ENCODE data around the gene SERPINE2. TPM values are rescaled to one million over a fixed set of nuclear protein-coding genes. Genes with fewer than 3 reads are reported as not detected.
A peak's percentile ranks its signal among the peaks of the same experiment; 100 is the strongest.
"Not testable (repeated sequence)": the region's sequence is repeated elsewhere in the genome, so short reads cannot be mapped to it uniquely, and the experiment has no call there.

The SERPINE2 gene
- total and polyA plus RNA-seq, 3 experiments from 2014 or later: 2.2 to 6.4 (median 5.0) TPM

- no peak overlapping the region for H3K4me3 ChIP-seq (ENCODE audit: low read length)
- Mint-ChIP-seq H3K9me3 (peaks cover 0 to 2% (median 0%) of the 10 kb centered on the region in 5 donors), H3K4me1 (peaks cover 7 to 16% (median 9%) of the 10 kb centered on the region in 3 donors), H3K27ac (no peak overlapping the region), H3K36me3 (no peaks in the 10 kb centered on the region), H3K27me3 (no peaks in the 10 kb centered on the region), H3K4me3 (no peak overlapping the region)
- CTCF ChIA-PET: interaction anchor here (1.2 kb wide), 1 partner anchor 10 kb away, joined by 3 read pairs; no protein-coding TSS in a partner anchor
- H3K9me3 ChIP-seq (ENCODE audit: low read length): no peaks in the 10 kb centered on the region
- H3K36me3 ChIP-seq (ENCODE audit: insufficient read depth, low read length): no peaks in the 10 kb centered on the region
- DNase-seq: no peak
- POLR2A ChIA-PET: no interaction called here
- H3K27ac ChIP-seq (ENCODE audit: low read depth, low read length): no peak overlapping the region
- H3K27me3 ChIP-seq (ENCODE audit: insufficient read depth, low read length, poor library complexity, severe bottlenecking): no peaks in the 10 kb centered on the region
- H3K4me1 ChIP-seq (ENCODE audit: insufficient read depth, low read length): no peaks in the 10 kb centered on the region
These were observed 21.1 kb downstream of the SERPINE2 start for GRCh38 chr2:224017957-224018356.

DNA sequence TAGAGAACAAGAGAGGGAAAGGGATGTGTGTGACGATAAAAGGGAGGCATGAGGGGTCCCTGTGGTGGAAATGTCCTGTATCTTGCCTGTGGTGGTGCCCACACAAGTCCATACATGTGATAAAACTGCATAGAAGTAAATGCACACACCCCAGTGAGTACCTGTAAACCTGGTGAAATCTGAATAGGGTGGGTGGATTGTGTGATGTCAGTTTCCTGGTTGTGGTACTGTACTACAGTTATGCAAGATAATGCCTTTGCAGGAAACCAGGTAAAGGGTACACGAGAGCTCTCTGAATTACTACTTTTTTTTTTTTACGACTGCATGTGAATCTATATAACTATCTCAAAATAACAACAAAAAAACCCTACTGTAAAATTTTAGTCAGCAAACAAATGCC is 22.1 kb downstream of the SERPINE2 start:
- Mint-ChIP-seq H3K27me3 (no peaks in the 10 kb centered on the region), H3K27ac (no peak overlapping the region), H3K4me3 (no peak overlapping the region), H3K9me3 (peaks cover 0 to 2% (median 0%) of the 10 kb centered on the region in 5 donors), H3K4me1 (peaks cover 7 to 16% (median 9%) of the 10 kb centered on the region in 3 donors), H3K36me3 (no peaks in the 10 kb centered on the region)
- ChIA-PET CTCF (interaction anchor here (1.2 kb wide), 1 partner anchor 11 kb away, joined by 3 read pairs; no protein-coding TSS in a partner anchor), POLR2A (no interaction called here)
- DNase-seq: no peak
- Histone ChIP-seq H3K27ac (ENCODE audit: low read depth, low read length) (no peak overlapping the region), H3K4me3 (ENCODE audit: low read length) (no peak overlapping the region), H3K27me3 (ENCODE audit: insufficient read depth, low read length, poor library complexity, severe bottlenecking) (no peaks in the 10 kb centered on the region), H3K9me3 (ENCODE audit: low read length) (no peaks in the 10 kb centered on the region), H3K36me3 (ENCODE audit: insufficient read depth, low read length) (no peaks in the 10 kb centered on the region), H3K4me1 (ENCODE audit: insufficient read depth, low read length) (no peaks in the 10 kb centered on the region)

DNA sequence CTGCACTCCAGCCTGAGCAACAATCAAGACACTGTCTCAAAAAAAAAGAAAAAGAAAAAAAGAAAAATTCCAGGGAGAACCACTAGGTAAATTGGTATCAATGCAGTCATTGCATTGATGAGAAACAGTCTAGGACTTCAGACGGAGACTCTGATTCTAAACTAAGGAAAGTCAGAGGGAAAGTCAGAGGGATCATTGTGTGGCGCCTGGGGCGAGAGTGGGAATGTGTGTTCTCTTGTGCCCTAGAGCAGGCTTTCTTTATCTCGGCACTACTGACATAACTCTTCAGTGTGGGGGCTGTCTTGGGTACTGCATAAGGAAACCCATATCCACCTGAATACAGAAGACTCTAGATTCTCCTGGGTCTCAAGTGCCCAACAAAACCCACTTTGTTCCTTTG is 24.8 kb downstream of the SERPINE2 start:
- Mint-ChIP-seq H3K36me3 (no peaks in the 10 kb centered on the region), H3K4me3 (no peak overlapping the region), H3K27me3 (peaks cover 0 to 10% of the 10 kb centered on the region in 2 donors), H3K4me1 (peaks cover 7 to 16% (median 9%) of the 10 kb centered on the region in 3 donors), H3K27ac (no peak overlapping the region), H3K9me3 (peaks cover 0 to 2% (median 0%) of the 10 kb centered on the region in 5 donors)
- Histone ChIP-seq H3K4me3 (ENCODE audit: low read length) (no peak overlapping the region), H3K4me1 (ENCODE audit: insufficient read depth, low read length) (no peaks in the 10 kb centered on the region), H3K9me3 (ENCODE audit: low read length) (no peaks in the 10 kb centered on the region), H3K27me3 (ENCODE audit: insufficient read depth, low read length, poor library complexity, severe bottlenecking) (no peaks in the 10 kb centered on the region), H3K27ac (ENCODE audit: low read depth, low read length) (no peak overlapping the region), H3K36me3 (ENCODE audit: insufficient read depth, low read length) (no peaks in the 10 kb centered on the region)
- no peak for DNase-seq
- ChIA-PET POLR2A (no interaction called here), CTCF (no interaction called here)

DNA sequence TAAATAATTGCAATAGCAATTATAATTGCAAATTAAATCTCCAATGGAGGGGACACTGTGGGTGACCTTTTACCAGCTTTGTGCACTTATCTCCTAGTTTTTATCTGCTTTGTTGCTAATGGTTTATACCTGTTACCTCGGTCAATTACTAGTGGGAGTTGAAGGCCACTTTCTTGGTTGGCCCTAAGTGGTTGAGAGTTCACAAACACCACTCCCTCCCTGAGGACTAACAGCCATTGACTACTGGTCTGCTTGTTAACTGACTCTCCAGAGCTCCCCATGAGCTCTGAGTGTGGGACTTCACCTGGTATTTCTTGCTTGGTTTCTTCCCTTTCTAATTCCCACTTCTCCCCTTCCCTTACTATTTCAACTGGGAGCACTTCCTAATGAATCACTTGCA is 27.2 kb downstream of the SERPINE2 start:
- H3K27me3 ChIP-seq (ENCODE audit: insufficient read depth, low read length, poor library complexity, severe bottlenecking): no peaks in the 10 kb centered on the region
- peak overlapping the region in 1 of 8 donors; percentile 26 for H3K27ac Mint-ChIP-seq
- POLR2A ChIA-PET: no interaction called here
- H3K36me3 ChIP-seq (ENCODE audit: insufficient read depth, low read length): no peaks in the 10 kb centered on the region
- H3K27ac ChIP-seq (ENCODE audit: low read depth, low read length): no peak overlapping the region
- peaks cover 0 to 12% of the 10 kb centered on the region in 2 donors for H3K27me3 Mint-ChIP-seq
- CTCF ChIA-PET: no interaction called here
- no peaks in the 10 kb centered on the region for H3K9me3 ChIP-seq (ENCODE audit: low read length)
- peaks cover 5 to 13% (median 9%) of the 10 kb centered on the region in 3 donors for H3K4me1 Mint-ChIP-seq
- no peak for DNase-seq
- no peaks in the 10 kb centered on the region for H3K36me3 Mint-ChIP-seq
- H3K9me3 Mint-ChIP-seq: peaks cover 0 to 2% (median 0%) of the 10 kb centered on the region in 5 donors
- H3K4me3 ChIP-seq (ENCODE audit: low read length): no peak overlapping the region
- H3K4me1 ChIP-seq (ENCODE audit: insufficient read depth, low read length): no peaks in the 10 kb centered on the region
- no peak overlapping the region for H3K4me3 Mint-ChIP-seq

DNA sequence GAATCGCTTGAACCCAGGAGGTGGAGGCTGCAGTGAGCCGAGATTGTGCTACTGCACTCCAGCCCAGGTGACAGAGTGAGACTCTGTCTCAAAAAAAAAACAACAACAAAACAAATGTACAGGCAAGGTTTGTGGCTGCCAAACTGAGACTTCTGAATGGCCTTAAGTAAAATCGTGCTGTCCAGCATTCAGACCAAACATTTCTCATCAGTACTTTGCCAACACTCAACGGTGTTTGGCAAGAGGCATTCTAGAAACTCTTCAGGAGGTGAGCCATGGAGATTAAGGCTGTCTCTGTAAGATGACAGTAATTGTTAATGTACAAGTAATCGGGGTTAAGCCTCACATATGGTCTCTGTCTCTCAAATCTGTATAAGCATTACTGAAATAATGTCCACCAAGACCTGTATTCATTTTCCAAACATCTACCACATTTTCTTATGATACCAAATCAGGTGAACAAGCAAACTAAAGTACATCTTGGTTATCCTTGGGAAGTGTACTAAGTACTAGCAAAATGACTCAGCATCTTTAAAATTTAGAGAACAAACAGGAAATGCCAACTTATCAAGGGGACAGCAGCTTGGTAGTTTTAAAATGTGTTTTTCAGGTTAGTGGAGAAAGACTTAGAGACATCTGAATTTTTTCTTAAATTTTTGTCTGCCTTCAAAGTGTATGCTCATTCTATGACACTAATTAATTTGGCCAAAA is 29.3 kb downstream of the SERPINE2 start:
- Histone ChIP-seq H3K9me3 (ENCODE audit: low read length) (no peaks in the 10 kb centered on the region), H3K36me3 (ENCODE audit: insufficient read depth, low read length) (no peaks in the 10 kb centered on the region), H3K4me3 (ENCODE audit: low read length) (no peak overlapping the region), H3K27me3 (ENCODE audit: insufficient read depth, low read length, poor library complexity, severe bottlenecking) (no peaks in the 10 kb centered on the region), H3K27ac (ENCODE audit: low read depth, low read length) (no peak overlapping the region), H3K4me1 (ENCODE audit: insufficient read depth, low read length) (no peaks in the 10 kb centered on the region)
- H3K27me3 Mint-ChIP-seq: peaks cover 3 to 14% of the 10 kb centered on the region in 2 donors
- ChIA-PET POLR2A (no interaction called here), CTCF (no interaction called here)
- H3K27ac Mint-ChIP-seq: no peak overlapping the region
- no peaks in the 10 kb centered on the region for H3K4me1 Mint-ChIP-seq
- H3K4me3 Mint-ChIP-seq: no peak overlapping the region
- H3K36me3 Mint-ChIP-seq: no peaks in the 10 kb centered on the region
- peaks cover 0 to 2% (median 0%) of the 10 kb centered on the region in 5 donors for H3K9me3 Mint-ChIP-seq
- no peak for DNase-seq

DNA sequence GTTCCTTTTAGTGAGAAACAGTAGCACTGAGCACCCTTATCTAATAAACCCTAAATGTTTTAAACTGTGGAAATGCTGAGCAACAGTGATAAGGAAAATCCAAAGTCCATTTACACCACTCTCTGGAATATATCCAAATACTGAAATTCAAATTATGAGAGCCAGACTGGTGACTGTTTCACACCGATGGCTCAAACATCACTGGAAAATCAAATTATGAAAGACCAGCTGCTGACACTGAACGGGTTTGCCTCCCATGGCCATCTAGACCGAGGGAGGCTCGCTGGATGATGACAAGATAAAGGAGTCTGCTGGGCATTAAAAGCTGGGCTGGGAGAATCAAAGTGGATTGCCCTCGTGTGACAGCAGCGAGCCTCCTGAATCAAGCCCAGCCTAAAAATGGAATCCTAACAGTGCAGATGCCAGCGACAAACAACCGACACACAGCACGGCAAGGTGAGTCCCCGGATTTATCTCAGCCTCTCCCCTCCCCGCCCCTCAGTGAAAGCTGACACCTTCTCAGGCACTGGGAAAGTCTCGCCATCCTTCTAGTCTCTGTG is 30.3 kb downstream of the SERPINE2 start:
- Histone ChIP-seq H3K4me1 (ENCODE audit: insufficient read depth, low read length) (no peaks in the 10 kb centered on the region), H3K27me3 (ENCODE audit: insufficient read depth, low read length, poor library complexity, severe bottlenecking) (no peaks in the 10 kb centered on the region), H3K4me3 (ENCODE audit: low read length) (no peak overlapping the region), H3K36me3 (ENCODE audit: insufficient read depth, low read length) (no peaks in the 10 kb centered on the region), H3K9me3 (ENCODE audit: low read length) (no peaks in the 10 kb centered on the region), H3K27ac (ENCODE audit: low read depth, low read length) (no peak overlapping the region)
- no peaks in the 10 kb centered on the region for H3K9me3 Mint-ChIP-seq
- no peaks in the 10 kb centered on the region for H3K36me3 Mint-ChIP-seq
- DNase-seq: no peak
- H3K27me3 Mint-ChIP-seq: peaks cover 3 to 14% of the 10 kb centered on the region in 2 donors
- H3K4me1 Mint-ChIP-seq: no peaks in the 10 kb centered on the region
- ChIA-PET POLR2A (no interaction called here), CTCF (no interaction called here)
- H3K27ac Mint-ChIP-seq: no peak overlapping the region
- H3K4me3 Mint-ChIP-seq: no peak overlapping the region

DNA sequence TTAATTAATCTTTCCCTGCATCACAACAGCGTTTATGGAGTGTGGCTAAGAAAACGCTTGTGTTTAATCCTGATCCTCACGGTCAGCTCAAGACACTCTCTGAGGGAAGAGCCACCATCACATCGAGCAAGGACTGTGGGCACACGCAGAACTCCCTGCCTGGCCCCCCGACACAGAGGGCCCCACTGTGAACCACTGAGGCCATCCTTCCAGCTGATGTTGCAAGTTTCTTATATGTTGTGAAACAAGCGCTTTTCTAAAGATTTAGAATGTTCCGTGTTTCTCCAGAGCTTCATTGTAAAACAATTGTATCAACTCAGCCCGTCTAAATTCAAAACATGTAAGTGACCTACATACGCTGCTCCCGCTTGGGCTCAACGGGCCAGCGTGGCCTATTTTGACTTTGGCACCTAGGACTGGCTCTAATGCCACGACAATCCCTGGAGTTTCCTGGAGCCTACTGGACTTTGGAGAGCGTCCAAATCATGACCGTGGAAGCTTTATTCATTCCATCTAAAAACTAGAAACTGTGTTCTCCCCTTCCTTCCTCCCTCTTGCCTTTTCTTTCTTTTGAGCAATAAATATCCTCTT is 34.9 kb downstream of the SERPINE2 start:
- no peaks in the 10 kb centered on the region for H3K9me3 ChIP-seq (ENCODE audit: low read length)
- no peak overlapping the region for H3K4me3 ChIP-seq (ENCODE audit: low read length)
- Mint-ChIP-seq H3K4me1 (no peaks in the 10 kb centered on the region), H3K4me3 (no peak overlapping the region), H3K27me3 (peaks cover 3 to 4% of the 10 kb centered on the region in 2 donors), H3K27ac (no peak overlapping the region), H3K36me3 (no peaks in the 10 kb centered on the region), H3K9me3 (no peaks in the 10 kb centered on the region)
- no peak for DNase-seq
- no peaks in the 10 kb centered on the region for H3K36me3 ChIP-seq (ENCODE audit: insufficient read depth, low read length)
- H3K27me3 ChIP-seq (ENCODE audit: insufficient read depth, low read length, poor library complexity, severe bottlenecking): no peaks in the 10 kb centered on the region
- CTCF ChIA-PET: interaction anchor here (1.7 kb wide), 1 partner anchor 10 kb away, joined by 6 read pairs; no protein-coding TSS in a partner anchor
- H3K27ac ChIP-seq (ENCODE audit: low read depth, low read length): no peak overlapping the region
- POLR2A ChIA-PET: no interaction called here
- no peaks in the 10 kb centered on the region for H3K4me1 ChIP-seq (ENCODE audit: insufficient read depth, low read length)

DNA sequence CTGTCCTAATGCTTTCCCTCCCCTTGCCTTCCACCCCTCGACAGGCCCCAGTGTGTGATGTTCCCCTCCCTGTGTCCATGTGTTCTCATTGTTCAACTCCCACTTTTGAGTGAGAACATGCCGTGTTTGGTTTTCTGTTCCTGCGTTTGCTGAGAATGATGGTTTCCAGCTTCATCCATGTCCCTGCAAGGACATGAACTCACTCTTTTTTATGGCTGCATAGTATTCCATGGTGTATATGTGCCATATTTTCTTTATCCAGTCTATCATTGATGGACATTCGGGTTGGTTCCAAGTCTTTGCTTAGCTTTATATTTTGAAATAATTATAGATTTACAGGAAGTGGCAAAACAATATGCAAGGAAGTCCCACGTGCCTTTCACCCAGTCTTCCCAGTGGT is 38.4 kb downstream of the SERPINE2 start:
- H3K27me3 ChIP-seq (ENCODE audit: insufficient read depth, low read length, poor library complexity, severe bottlenecking); CTCF ChIA-PET; H3K27ac Mint-ChIP-seq; H3K9me3 ChIP-seq (ENCODE audit: low read length); H3K27me3 Mint-ChIP-seq; H3K36me3 Mint-ChIP-seq; H3K4me1 ChIP-seq (ENCODE audit: insufficient read depth, low read length); H3K4me3 ChIP-seq (ENCODE audit: low read length); H3K36me3 ChIP-seq (ENCODE audit: insufficient read depth, low read length); H3K4me1 Mint-ChIP-seq; H3K4me3 Mint-ChIP-seq; H3K27ac ChIP-seq (ENCODE audit: low read depth, low read length); H3K9me3 Mint-ChIP-seq; POLR2A ChIA-PET; DNase-seq: not testable (repeated sequence)

Measured in CD8-positive, alpha-beta memory T cell (primary cell).